Pancreas (tissue), 10 donors: ENCODE results near the gene IQCE. TPM values are rescaled to one million over a fixed set of nuclear protein-coding genes. Genes with fewer than 3 reads are reported as not detected.

ENCODE experiments used
- ATAC-seq, 4 donors: fragments of 200-7000 bp; cut with Tn5 transposase; one replicate each; pipeline versions ENCODE4 v1.8.0 to v1.9.1; 2020; ENCODE audit warnings: mild to moderate bottlenecking in 4 of 4, moderate library complexity in 4 of 4
- DNase-seq, 6 donors: peaks; one replicate each; pipeline ENCODE4 v3.0.0-alpha.2; 2020
- FAIRE-seq: peaks from 2 replicates; lab custom pipeline; 2012; peaks lifted over from hg19 to GRCh38; lab: Jason Lieb, UNC
- H3K27ac ChIP-seq, 4 donors: fragments of 200-600 bp; sonication (generic); 1 replicate in 3 of 4; 2 replicates in 1 of 4; pipeline versions ENCODE4 v1.5.0 to v1.8.0; 2020
- H3K27me3 ChIP-seq, 4 donors: fragments of 200-600 bp; one replicate each; pipeline ENCODE4 v1.8.0; 2021
- H3K36me3 ChIP-seq, 3 donors: fragments of 200-600 bp; sonication (generic) in 1 of 3; one replicate each; pipeline versions ENCODE4 v1.5.0 to v1.8.0; 2020 to 2021
- H3K4me1 ChIP-seq, 3 donors: fragments of 200-600 bp; one replicate each; pipeline ENCODE4 v1.8.0; 2021
- H3K4me3 ChIP-seq, 4 donors: fragments of 200-600 bp; sonication (generic) in 2 of 4; one replicate each; pipeline versions ENCODE4 v1.5.0 to v1.8.0; 2020 to 2021
- H3K9me3 ChIP-seq, 4 donors: fragments of 200-600 bp; one replicate each; pipeline ENCODE4 v1.8.0; 2021
- CTCF ChIP-seq, 4 donors: fragments of 200-600 bp; sonication (generic) in 3 of 4; IDR thresholded peaks; one replicate each; pipeline versions ENCODE4 v1.5.0 to v1.8.0; 2021; ENCODE audit warnings: antibody characterized with exemption in 4 of 4
- WGBS, 2 donors: extraction: QIAGEN DNeasy Blood & Tissue Kit; methylation state at CpG; one replicate each; pipeline ENCODE4 v1.1.7; 2013; 5-methylcytosine and 5-hydroxymethylcytosine counted together
- intact Hi-C, 3 donors: fragments of 100-400 bp; cut with DNase I; formaldehyde crosslinking; loops; one replicate each; pipeline versions ENCODE4 v1.11.1 to v1.14.2; 2022
- polyA plus RNA-seq, 2 donors: library from polyadenylated mRNA; stranded (reverse); fragments of 200-250 nt; gene quantifications; one replicate each; pipeline ENCODE4 v1.2.3, GENCODE V29; 2013
- total RNA-seq, 6 donors: library from RNA; stranded (reverse); fragmentation: NEBNext Ultra II Directional in 4 of 6; extraction: Animal tissue kit (Norgen Biotek cat#: 25700) in 4 of 6; gene quantifications; one replicate each; pipeline versions ENCODE4 v1.2.1 to v1.2.4, GENCODE V29; 2021 to 2023
- donor health status: healthy with polysubstance abuse.
- donor health status: DM: no; HTN: no; CAD: no; lungs with moderate emphysema.
- donor health status: DM: no; HTN: no; CAD: no.
- donor health status: control.
- donor health status: control.
- donor health status: Bipolar disorder and iron deficiency.
- donor health status: DM: yes; HTN: yes; CAD: no.
- donor health status: DM: no; HTN: no; CAD: no.
- donor health status: DM: no; HTN: no; CAD: no.
- donor health status: DM: yes; HTN: yes; CAD: no.

IQCE gene
- total and polyA plus RNA-seq, 8 donors: 8.8 to 14.1 (median 10.9) TPM

DNA sequence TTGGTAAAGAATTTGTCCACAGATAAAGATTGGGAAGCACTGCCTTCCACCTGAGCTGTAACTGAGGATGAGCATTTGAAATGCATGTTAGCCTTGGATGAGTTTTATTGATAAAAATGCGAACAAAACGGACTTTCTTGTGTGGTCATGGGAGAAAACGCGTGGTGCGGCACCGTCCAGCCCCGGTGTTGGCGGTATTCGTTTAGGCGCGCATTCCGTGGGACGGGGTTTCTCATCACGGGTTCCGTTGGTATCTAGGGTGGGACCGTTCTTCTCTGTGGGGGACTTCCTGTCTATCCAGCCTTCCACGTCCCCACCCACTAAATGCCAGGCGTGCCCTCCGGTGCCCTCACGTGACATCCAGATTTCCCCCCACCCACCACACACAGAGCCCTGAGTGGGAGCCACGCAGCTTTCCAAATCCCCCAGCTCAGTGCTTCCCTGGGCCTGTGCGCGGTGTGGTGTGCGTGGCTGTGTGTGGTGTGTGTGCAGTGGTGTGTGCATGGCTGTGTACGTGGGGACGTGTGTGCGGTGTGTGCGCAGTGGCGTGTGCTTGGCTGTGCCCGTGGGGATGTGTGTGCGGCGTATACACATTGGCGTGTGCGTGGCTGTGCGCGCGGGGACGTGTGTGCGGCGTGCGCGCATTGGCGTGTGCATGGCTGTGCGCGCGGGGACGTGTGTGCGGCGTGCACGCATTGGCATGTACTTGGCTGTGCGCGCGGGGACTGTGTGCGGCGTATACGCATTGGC is 18.1 kb downstream of the IQCE start:
- DNase-seq: no peak
- no peaks in the 10 kb centered on the region for H3K36me3 ChIP-seq
- intact Hi-C loops: no loop called here

GRCh38 chr7:2577914-2578680 is 19.3 kb downstream of the IQCE start:
- Histone ChIP-seq H3K27ac (no peak overlapping the region), H3K4me3 (no peak overlapping the region), H3K27me3 (no peaks in the 10 kb centered on the region), H3K36me3 (no peaks in the 10 kb centered on the region), H3K9me3 (no peaks in the 10 kb centered on the region), H3K4me1 (no peaks in the 10 kb centered on the region)
- 95 to 96% methylated on average over 73 of the region's 73 CpGs for WGBS, 2 donors
- ATAC-seq (no peak), DNase-seq (no peak), FAIRE-seq (no peak)
- TF ChIP-seq CTCF (IDR thresholded peaks at IDR 0.05): no peak
- intact Hi-C loops: no loop called here

More for the DNA sequence above, 18.1 kb downstream of the IQCE start:
- Histone ChIP-seq H3K4me3 (no peak overlapping the region), H3K27ac (no peak overlapping the region), H3K9me3 (no peaks in the 10 kb centered on the region), H3K27me3 (no peaks in the 10 kb centered on the region), H3K4me1 (peaks cover 0 to 10% (median 0%) of the 10 kb centered on the region in 3 donors)
- no peak for FAIRE-seq
- WGBS, 2 donors: 92% methylated on average over 56 of the region's 56 CpGs
- no peak for TF ChIP-seq CTCF (IDR thresholded peaks at IDR 0.05)
- ATAC-seq: no peak

GRCh38 chr7:2580636-2581035 is 21.9 kb downstream of the IQCE start:
- TF ChIP-seq CTCF (IDR thresholded peaks at IDR 0.05): no peak
- Histone ChIP-seq H3K4me1 (no peaks in the 10 kb centered on the region), H3K4me3 (no peak overlapping the region), H3K9me3 (no peaks in the 10 kb centered on the region), H3K36me3 (peaks cover 0 to 9% (median 0%) of the 10 kb centered on the region in 3 donors), H3K27ac (no peak overlapping the region), H3K27me3 (no peaks in the 10 kb centered on the region)
- ATAC-seq: no peak
- 93 to 98% methylated on average over 11 of the region's 11 CpGs for WGBS, 2 donors
- FAIRE-seq: no peak
- intact Hi-C loops: no loop called here
- DNase-seq: no peak

DNA sequence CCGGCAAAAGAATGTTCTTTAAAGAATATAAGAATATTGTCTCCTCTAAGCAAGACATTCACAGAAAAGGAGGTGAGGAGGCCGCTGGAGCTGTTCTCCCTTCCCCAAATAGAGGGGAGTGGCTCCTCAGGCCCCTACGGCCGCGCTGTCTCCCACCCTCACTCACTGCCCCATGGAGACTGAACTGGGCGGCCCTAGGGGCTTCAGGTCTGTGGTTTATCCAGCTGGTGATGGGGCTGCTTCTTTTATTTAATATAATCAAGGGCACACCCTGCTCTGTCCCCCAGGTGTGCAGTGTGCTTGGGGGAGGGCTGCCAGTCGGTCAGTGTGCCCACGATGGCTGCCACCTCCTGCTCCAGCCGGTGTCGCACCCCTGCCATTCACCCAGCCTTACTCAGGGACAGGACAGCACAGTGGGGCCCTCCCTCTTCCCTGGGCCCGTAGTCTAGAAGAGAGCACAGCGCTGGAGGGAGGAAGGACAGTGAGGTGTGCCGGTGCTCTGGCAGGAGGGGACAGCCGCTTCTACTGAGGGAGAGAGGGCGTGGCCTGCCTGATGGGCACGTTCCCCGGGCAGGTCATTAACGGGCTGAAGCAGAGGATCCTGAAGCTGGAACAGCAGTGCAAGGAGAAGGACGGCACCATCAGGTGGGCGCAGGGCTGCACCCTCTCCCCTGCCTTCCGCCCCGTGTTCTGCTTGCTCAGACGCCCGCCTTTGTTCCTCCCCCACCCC is 23.4 kb downstream of the IQCE start:
- TF ChIP-seq CTCF (IDR thresholded peaks at IDR 0.05): no peak
- 89 to 91% methylated on average over 24 of the region's 24 CpGs for WGBS, 2 donors
- DNase-seq: peak in 1 of 6 donors; percentile 14
- FAIRE-seq: no peak
- Histone ChIP-seq H3K27me3 (no peaks in the 10 kb centered on the region), H3K9me3 (no peaks in the 10 kb centered on the region), H3K4me1 (no peaks in the 10 kb centered on the region), H3K4me3 (no peak overlapping the region), H3K27ac (no peak overlapping the region), H3K36me3 (peaks cover 0 to 9% (median 0%) of the 10 kb centered on the region in 3 donors)
- no peak for ATAC-seq
- intact Hi-C loops: no loop called here
